ENCODE data around the gene ARID1B.

Gene ARID1B

DNA sequence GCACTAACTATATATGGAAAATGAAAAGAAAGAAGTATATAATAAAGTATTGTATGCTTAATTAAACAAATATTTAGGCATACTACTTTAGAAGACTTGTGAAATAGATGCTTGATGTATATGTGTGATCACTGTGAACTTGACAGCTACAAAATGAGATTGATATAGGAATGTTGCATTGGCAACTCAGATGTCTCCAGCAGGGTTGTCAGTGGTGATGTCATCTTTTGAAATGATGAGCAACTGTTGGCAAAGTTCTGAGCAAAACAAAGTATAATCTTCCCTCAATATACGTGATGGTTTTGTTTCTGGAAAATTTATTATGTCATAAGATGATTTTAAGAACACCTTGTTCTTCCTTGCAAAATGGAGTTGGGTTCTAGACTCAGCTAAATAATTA, 133.8 kb downstream of the ARID1B start:
- Histone ChIP-seq H3K4me1 (ENCODE audit: insufficient read depth, low read length) (no peaks in the 10 kb centered on the region), H2AFZ (ENCODE audit: low read depth, low read length) (no peak overlapping the region), H3K27me3 (ENCODE audit: insufficient read depth, low read length) (no peaks in the 10 kb centered on the region), H3K9me3 (ENCODE audit: low read length) (no peaks in the 10 kb centered on the region), H3K36me3 (ENCODE audit: insufficient read depth, low read length) (peaks cover 2% of the 10 kb centered on the region), H3K4me3 (ENCODE audit: low read length) (no peak overlapping the region)

DNA sequence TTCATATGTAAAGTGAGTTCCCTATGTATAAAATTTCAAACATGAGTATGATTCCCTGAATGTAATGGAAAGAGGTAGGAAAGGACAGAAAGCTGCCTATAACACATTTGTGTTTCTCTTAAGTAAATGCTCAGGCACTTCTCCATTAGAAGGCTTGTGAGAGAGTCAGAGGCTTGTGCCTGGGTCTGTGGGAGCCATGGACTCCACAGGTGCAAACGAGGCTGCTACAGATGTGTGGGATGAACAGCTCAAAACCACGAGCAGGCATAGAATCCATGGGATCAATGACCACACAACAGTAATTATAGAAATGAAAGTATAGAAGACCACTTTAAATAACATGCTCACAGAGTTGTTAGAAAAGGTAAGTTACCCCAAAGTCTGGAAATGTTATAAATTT, 134.4 kb downstream of the ARID1B start:
- Histone ChIP-seq H3K36me3 (ENCODE audit: insufficient read depth, low read length) (peaks cover 4% of the 10 kb centered on the region), H3K4me1 (ENCODE audit: insufficient read depth, low read length) (no peaks in the 10 kb centered on the region), H3K27me3 (ENCODE audit: insufficient read depth, low read length) (no peaks in the 10 kb centered on the region), H3K4me3 (ENCODE audit: low read length) (no peak overlapping the region), H3K9me3 (ENCODE audit: low read length) (no peaks in the 10 kb centered on the region), H2AFZ (ENCODE audit: low read depth, low read length) (no peak overlapping the region)

GRCh38 chr6:156912431-156912830, 135.3 kb downstream of the ARID1B start:
- Histone ChIP-seq H2AFZ (ENCODE audit: low read depth, low read length) (no peak overlapping the region), H3K36me3 (ENCODE audit: insufficient read depth, low read length) (peaks cover 5% of the 10 kb centered on the region), H3K4me1 (ENCODE audit: insufficient read depth, low read length) (peaks cover 1% of the 10 kb centered on the region), H3K27me3 (ENCODE audit: insufficient read depth, low read length) (no peaks in the 10 kb centered on the region), H3K9me3 (ENCODE audit: low read length) (no peaks in the 10 kb centered on the region), H3K4me3 (ENCODE audit: low read length) (no peak overlapping the region)

GRCh38 chr6:156914181-156914580, 137.0 kb downstream of the ARID1B start:
- H3K4me3 ChIP-seq (ENCODE audit: low read length): no peak overlapping the region
- H3K36me3 ChIP-seq (ENCODE audit: insufficient read depth, low read length): peaks cover 5% of the 10 kb centered on the region
- no peaks in the 10 kb centered on the region for H3K27me3 ChIP-seq (ENCODE audit: insufficient read depth, low read length)
- no peaks in the 10 kb centered on the region for H3K9me3 ChIP-seq (ENCODE audit: low read length)
- H2AFZ ChIP-seq (ENCODE audit: low read depth, low read length): no peak overlapping the region
- peaks cover 1% of the 10 kb centered on the region for H3K4me1 ChIP-seq (ENCODE audit: insufficient read depth, low read length)

GRCh38 chr6:156916130-156916801, 139.1 kb downstream of the ARID1B start:
- peaks cover 4% of the 10 kb centered on the region for H3K4me1 ChIP-seq (ENCODE audit: insufficient read depth, low read length)
- H3K27me3 ChIP-seq (ENCODE audit: insufficient read depth, low read length): no peaks in the 10 kb centered on the region
- H2AFZ ChIP-seq (ENCODE audit: low read depth, low read length): no peak overlapping the region
- no peaks in the 10 kb centered on the region for H3K9me3 ChIP-seq (ENCODE audit: low read length)
- H3K36me3 ChIP-seq (ENCODE audit: insufficient read depth, low read length): peaks cover 5% of the 10 kb centered on the region
- no peak overlapping the region for H3K4me3 ChIP-seq (ENCODE audit: low read length)

- H3K36me3 ChIP-seq (ENCODE audit: insufficient read depth, low read length): peaks cover 4% of the 10 kb centered on the region
- no peak overlapping the region for H3K4me3 ChIP-seq (ENCODE audit: low read length)
- peaks cover 4% of the 10 kb centered on the region for H3K4me1 ChIP-seq (ENCODE audit: insufficient read depth, low read length)
- H3K27me3 ChIP-seq (ENCODE audit: insufficient read depth, low read length): no peaks in the 10 kb centered on the region
- no peak overlapping the region for H2AFZ ChIP-seq (ENCODE audit: low read depth, low read length)
- no peaks in the 10 kb centered on the region for H3K9me3 ChIP-seq (ENCODE audit: low read length)
These were observed 140.0 kb downstream of the ARID1B start for GRCh38 chr6:156917213-156917612.

DNA sequence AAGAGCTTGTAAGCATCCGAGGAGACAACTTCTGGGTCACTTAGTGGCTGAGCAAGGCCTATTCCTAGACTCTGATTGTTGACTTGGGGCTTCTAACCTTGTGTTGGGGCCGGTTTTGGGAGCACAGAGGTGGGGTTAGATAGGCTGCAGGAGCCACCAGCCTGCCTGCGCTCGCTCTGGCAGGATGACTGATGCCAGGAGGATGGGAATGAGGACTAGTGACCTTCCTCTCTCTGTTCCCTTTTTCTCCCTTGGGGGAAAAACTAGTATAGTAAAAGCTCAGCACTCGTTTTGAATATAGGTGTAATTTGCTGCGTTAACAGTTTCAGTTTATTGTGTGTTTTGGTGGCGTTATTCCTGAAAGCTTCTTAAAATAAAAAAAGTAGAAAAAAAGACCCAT, 141.5 kb downstream of the ARID1B start:
- Histone ChIP-seq H3K4me1 (ENCODE audit: insufficient read depth, low read length) (peaks cover 4% of the 10 kb centered on the region), H3K9me3 (ENCODE audit: low read length) (no peaks in the 10 kb centered on the region)

GRCh38 chr6:156919370-156919769, 142.2 kb downstream of the ARID1B start:
- H3K27me3 ChIP-seq (ENCODE audit: insufficient read depth, low read length): no peaks in the 10 kb centered on the region

More for the DNA sequence above, 141.5 kb downstream of the ARID1B start:
- H3K36me3 ChIP-seq (ENCODE audit: insufficient read depth, low read length): peaks cover 2% of the 10 kb centered on the region
- H3K27me3 ChIP-seq (ENCODE audit: insufficient read depth, low read length): no peaks in the 10 kb centered on the region
- no peak overlapping the region for H3K4me3 ChIP-seq (ENCODE audit: low read length)
- H2AFZ ChIP-seq (ENCODE audit: low read depth, low read length): no peak overlapping the region

DNA sequence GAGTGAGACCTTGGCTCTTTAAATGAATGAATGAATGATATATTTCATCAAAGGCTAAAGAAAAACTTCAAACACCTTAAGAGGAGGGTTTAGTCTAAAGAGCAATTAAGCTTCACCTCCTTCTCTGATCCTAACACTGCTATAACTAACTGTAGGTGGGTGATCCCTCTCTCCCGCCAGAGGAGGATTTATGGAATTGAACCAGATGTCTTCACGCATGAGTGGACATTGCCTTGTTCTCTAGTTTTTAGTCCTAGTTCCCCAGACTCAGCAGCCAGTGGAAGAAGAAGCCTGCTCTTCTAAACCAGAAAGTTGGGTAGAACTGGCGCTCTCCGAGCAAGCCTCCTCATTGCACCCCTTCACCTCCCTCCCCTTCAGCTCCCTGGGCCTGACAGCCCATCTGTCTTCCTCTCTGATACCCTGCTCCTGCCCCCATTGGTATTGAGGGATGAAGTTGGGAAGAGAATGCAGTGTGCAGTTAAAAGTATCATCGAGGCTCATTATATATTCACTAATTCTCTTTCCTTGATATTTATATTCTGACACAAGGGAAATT, 142.7 kb downstream of the ARID1B start:
- peaks cover 2% of the 10 kb centered on the region for H3K36me3 ChIP-seq (ENCODE audit: insufficient read depth, low read length)
- H3K9me3 ChIP-seq (ENCODE audit: low read length): no peaks in the 10 kb centered on the region
- no peak overlapping the region for H2AFZ ChIP-seq (ENCODE audit: low read depth, low read length)
- no peaks in the 10 kb centered on the region for H3K27me3 ChIP-seq (ENCODE audit: insufficient read depth, low read length)
- peaks cover 4% of the 10 kb centered on the region for H3K4me1 ChIP-seq (ENCODE audit: insufficient read depth, low read length)
- no peak overlapping the region for H3K4me3 ChIP-seq (ENCODE audit: low read length)

More at GRCh38 chr6:156919370-156919769, 142.2 kb downstream of the ARID1B start:
- H2AFZ ChIP-seq (ENCODE audit: low read depth, low read length): no peak overlapping the region
- H3K36me3 ChIP-seq (ENCODE audit: insufficient read depth, low read length): peaks cover 2% of the 10 kb centered on the region
- H3K4me1 ChIP-seq (ENCODE audit: insufficient read depth, low read length): peaks cover 4% of the 10 kb centered on the region
- H3K4me3 ChIP-seq (ENCODE audit: low read length): no peak overlapping the region
- no peaks in the 10 kb centered on the region for H3K9me3 ChIP-seq (ENCODE audit: low read length)

DNA sequence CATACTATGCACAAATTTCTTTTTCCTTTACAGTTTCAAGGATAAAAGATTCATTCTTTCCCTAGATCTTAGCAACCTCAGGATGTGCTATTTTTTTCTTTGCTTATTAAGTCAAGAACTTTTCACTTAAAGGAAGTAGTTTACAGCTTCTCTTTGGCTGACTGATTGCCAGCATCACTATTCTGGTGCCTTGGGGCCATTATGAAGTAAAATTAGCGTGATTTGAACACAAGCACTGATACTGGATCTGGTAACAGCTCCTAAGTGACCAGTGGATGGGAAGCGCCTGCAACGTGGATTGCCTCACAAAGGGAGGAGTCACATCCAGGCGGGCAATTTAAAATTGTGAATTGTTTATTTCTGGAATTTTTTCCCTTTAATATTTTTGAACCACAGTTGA, 147.1 kb downstream of the ARID1B start:
- Histone ChIP-seq H3K4me3 (ENCODE audit: low read length) (no peak overlapping the region), H2AFZ (ENCODE audit: low read depth, low read length) (no peak overlapping the region), H3K36me3 (ENCODE audit: insufficient read depth, low read length) (no peaks in the 10 kb centered on the region), H3K9me3 (ENCODE audit: low read length) (no peaks in the 10 kb centered on the region), H3K27me3 (ENCODE audit: insufficient read depth, low read length) (no peaks in the 10 kb centered on the region), H3K4me1 (ENCODE audit: insufficient read depth, low read length) (peaks cover 3% of the 10 kb centered on the region)

DNA sequence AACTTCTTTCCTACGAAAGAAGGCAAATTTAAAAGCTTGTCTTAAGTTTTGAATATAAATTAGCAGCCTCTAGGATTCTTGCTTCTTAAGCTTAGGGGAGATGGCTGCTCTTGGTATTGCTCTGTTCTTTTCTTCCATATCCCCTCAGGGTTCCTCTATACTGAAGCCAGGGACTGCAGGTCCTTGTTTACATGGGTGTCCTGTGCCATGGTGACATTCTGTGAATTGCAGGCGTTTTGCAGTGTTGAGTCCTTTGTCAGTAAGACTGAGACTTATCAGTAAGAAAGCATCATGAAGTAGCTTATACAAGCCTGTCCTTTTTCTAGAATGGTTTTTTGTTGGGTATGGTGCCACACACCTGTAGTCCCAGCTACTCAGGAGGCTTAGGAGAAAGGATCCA, 147.8 kb downstream of the ARID1B start:
- H3K27me3 ChIP-seq (ENCODE audit: insufficient read depth, low read length): no peaks in the 10 kb centered on the region
- H3K4me1 ChIP-seq (ENCODE audit: insufficient read depth, low read length): peaks cover 1% of the 10 kb centered on the region
- no peak overlapping the region for H2AFZ ChIP-seq (ENCODE audit: low read depth, low read length)
- no peak overlapping the region for H3K4me3 ChIP-seq (ENCODE audit: low read length)
- no peaks in the 10 kb centered on the region for H3K9me3 ChIP-seq (ENCODE audit: low read length)
- no peaks in the 10 kb centered on the region for H3K36me3 ChIP-seq (ENCODE audit: insufficient read depth, low read length)

- H3K4me1 ChIP-seq (ENCODE audit: insufficient read depth, low read length): no peaks in the 10 kb centered on the region
- no peaks in the 10 kb centered on the region for H3K36me3 ChIP-seq (ENCODE audit: insufficient read depth, low read length)
- no peak overlapping the region for H3K4me3 ChIP-seq (ENCODE audit: low read length)
- H2AFZ ChIP-seq (ENCODE audit: low read depth, low read length): no peak overlapping the region
- H3K27me3 ChIP-seq (ENCODE audit: insufficient read depth, low read length): no peaks in the 10 kb centered on the region
- no peaks in the 10 kb centered on the region for H3K9me3 ChIP-seq (ENCODE audit: low read length)
These were observed 148.8 kb downstream of the ARID1B start for GRCh38 chr6:156925718-156926607.

GRCh38 chr6:156928126-156928525, 150.9 kb downstream of the ARID1B start:
- no peaks in the 10 kb centered on the region for H3K36me3 ChIP-seq (ENCODE audit: insufficient read depth, low read length)
- no peaks in the 10 kb centered on the region for H3K27me3 ChIP-seq (ENCODE audit: insufficient read depth, low read length)
- H3K4me3 ChIP-seq (ENCODE audit: low read length): no peak overlapping the region
- H3K4me1 ChIP-seq (ENCODE audit: insufficient read depth, low read length): peaks cover 15% of the 10 kb centered on the region
- no peak overlapping the region for H2AFZ ChIP-seq (ENCODE audit: low read depth, low read length)
- H3K9me3 ChIP-seq (ENCODE audit: low read length): no peaks in the 10 kb centered on the region
